ENCODE results near the gene EPB41L4B. TPM values are rescaled to one million over a fixed set of nuclear protein-coding genes. Genes with fewer than 3 reads are reported as not detected.

The EPB41L4B gene
- total RNA-seq, 2 experiments from 2014 or later: 0.34 TPM

- no peaks in the 10 kb centered on the region for H3K9me3 Mint-ChIP-seq
- ChIA-PET CTCF (interaction anchor here (1.2 kb wide), 1 partner anchor 44 kb away, joined by 3 read pairs; no protein-coding TSS in a partner anchor), POLR2A (no interaction called here)
- no peak overlapping the region for H3K27ac Mint-ChIP-seq
- DNase-seq (no peak), ATAC-seq (no peak)
- peaks cover 10% of the 10 kb centered on the region for H3K27me3 Mint-ChIP-seq
- no peaks in the 10 kb centered on the region for H3K4me1 Mint-ChIP-seq (ENCODE audit: low read depth)
- no peaks in the 10 kb centered on the region for H3K36me3 Mint-ChIP-seq (ENCODE audit: low read depth)
- no peak for TF ChIP-seq CTCF (IDR thresholded peaks at IDR 0.05)
- intact Hi-C loops (cut with micrococcal nuclease): no loop called here
- no peak overlapping the region for H3K4me3 Mint-ChIP-seq
Observed at GRCh38 chr9:109278216-109278615, 42.6 kb downstream of the EPB41L4B start.

GRCh38 chr9:109277451-109277850 lies 43.4 kb downstream of the EPB41L4B start:
- Mint-ChIP-seq H3K27ac (no peak overlapping the region), H3K36me3 (ENCODE audit: low read depth) (no peaks in the 10 kb centered on the region), H3K4me1 (ENCODE audit: low read depth) (no peaks in the 10 kb centered on the region), H3K27me3 (peaks cover 10% of the 10 kb centered on the region), H3K4me3 (no peak overlapping the region), H3K9me3 (no peaks in the 10 kb centered on the region)
- POLR2A ChIA-PET: no interaction called here
- intact Hi-C loops (cut with micrococcal nuclease): no loop called here
- TF ChIP-seq CTCF (IDR thresholded peaks at IDR 0.05): no peak
- DNase-seq: no peak
- no peak for ATAC-seq
- CTCF ChIA-PET: no interaction called here

- DNase-seq (no peak), ATAC-seq (no peak)
- Mint-ChIP-seq H3K36me3 (ENCODE audit: low read depth) (no peaks in the 10 kb centered on the region), H3K4me3 (no peak overlapping the region), H3K4me1 (ENCODE audit: low read depth) (no peaks in the 10 kb centered on the region), H3K9me3 (no peaks in the 10 kb centered on the region), H3K27ac (no peak overlapping the region), H3K27me3 (peaks cover 8% of the 10 kb centered on the region)
- no peak for TF ChIP-seq CTCF (IDR thresholded peaks at IDR 0.05)
- POLR2A ChIA-PET: no interaction called here
- intact Hi-C loops (cut with micrococcal nuclease): no loop called here
- CTCF ChIA-PET: no interaction called here
Observed at GRCh38 chr9:109276469-109277440, 44.1 kb downstream of the EPB41L4B start.

- no peak for ATAC-seq
- H3K9me3 Mint-ChIP-seq: no peaks in the 10 kb centered on the region
- no peaks in the 10 kb centered on the region for H3K4me1 Mint-ChIP-seq (ENCODE audit: low read depth)
- DNase-seq: no peak
- TF ChIP-seq CTCF (IDR thresholded peaks at IDR 0.05): no peak
- ChIA-PET CTCF (no interaction called here), POLR2A (no interaction called here)
- no peak overlapping the region for H3K27ac Mint-ChIP-seq
- H3K27me3 Mint-ChIP-seq: peaks cover 7% of the 10 kb centered on the region
- intact Hi-C loops (cut with micrococcal nuclease): no loop called here
- no peak overlapping the region for H3K4me3 Mint-ChIP-seq
- H3K36me3 Mint-ChIP-seq (ENCODE audit: low read depth): no peaks in the 10 kb centered on the region
Observed at GRCh38 chr9:109274884-109275730, 45.8 kb downstream of the EPB41L4B start.

- no peak overlapping the region for H3K27ac Mint-ChIP-seq
- TF ChIP-seq CTCF (IDR thresholded peaks at IDR 0.05): no peak
- no peak overlapping the region for H3K4me3 Mint-ChIP-seq
- no peaks in the 10 kb centered on the region for H3K9me3 Mint-ChIP-seq
- no peaks in the 10 kb centered on the region for H3K4me1 Mint-ChIP-seq (ENCODE audit: low read depth)
- H3K36me3 Mint-ChIP-seq (ENCODE audit: low read depth): no peaks in the 10 kb centered on the region
- DNase-seq (no peak), ATAC-seq (no peak)
- intact Hi-C loops (cut with micrococcal nuclease): no loop called here
- POLR2A ChIA-PET: no interaction called here
- CTCF ChIA-PET: no interaction called here
- H3K27me3 Mint-ChIP-seq: peaks cover 7% of the 10 kb centered on the region
Observed at GRCh38 chr9:109273869-109274268, 47.0 kb downstream of the EPB41L4B start.
